ENCODE measurements around the gene CYB561D1.

The CYB561D1 gene

GRCh38 chr1:109501644-109502363 is 7.9 kb downstream of the CYB561D1 start:
- no peak for DNase-seq (ENCODE audit: low spot score)

GRCh38 chr1:109502364-109502851 is 8.5 kb downstream of the CYB561D1 start:
- no peak for DNase-seq (ENCODE audit: low spot score)

- no peak for DNase-seq (ENCODE audit: low spot score)
Observed at GRCh38 chr1:109503935-109504334, 10.0 kb downstream of the CYB561D1 start.

GRCh38 chr1:109504974-109505373 is 11.1 kb downstream of the CYB561D1 start:
- DNase-seq (ENCODE audit: low spot score) = no peak

GRCh38 chr1:109508001-109508872 is 14.3 kb downstream of the CYB561D1 start:
- no peak for DNase-seq (ENCODE audit: low spot score)

- no peak for DNase-seq (ENCODE audit: low spot score)
Observed at GRCh38 chr1:109508873-109509175, 14.9 kb downstream of the CYB561D1 start.

GRCh38 chr1:109509176-109510134 is 15.6 kb downstream of the CYB561D1 start, which contains the start of gene AMIGO1:
Gene AMIGO1 (minus strand): TSS chr1:109509727. CDS start chr1:109508912, 815 bp downstream.
- DNase-seq (ENCODE audit: low spot score) = no peak

- no peak for DNase-seq (ENCODE audit: low spot score)
Observed at GRCh38 chr1:109513110-109513710, 19.3 kb downstream of the CYB561D1 start.

GRCh38 chr1:109514846-109515245 is 21.0 kb downstream of the CYB561D1 start:
- no peak for DNase-seq (ENCODE audit: low spot score)

- no peak for DNase-seq (ENCODE audit: low spot score)
Observed at GRCh38 chr1:109516872-109517271, 23.0 kb downstream of the CYB561D1 start.

- no peak for DNase-seq (ENCODE audit: low spot score)
Observed at GRCh38 chr1:109517337-109517736, 23.4 kb downstream of the CYB561D1 start.

- no peak for DNase-seq (ENCODE audit: low spot score)
Observed at GRCh38 chr1:109521002-109521951, 27.4 kb downstream of the CYB561D1 start.

- DNase-seq (ENCODE audit: low spot score) = no peak
Observed at GRCh38 chr1:109522026-109522425, 28.1 kb downstream of the CYB561D1 start.

- DNase-seq (ENCODE audit: low spot score) = no peak
Observed at GRCh38 chr1:109523706-109524105, 29.8 kb downstream of the CYB561D1 start.

GRCh38 chr1:109527098-109527811 is 33.4 kb downstream of the CYB561D1 start:
- no peak for DNase-seq (ENCODE audit: low spot score)

GRCh38 chr1:109527846-109528695 is 34.2 kb downstream of the CYB561D1 start:
- DNase-seq (ENCODE audit: low spot score) = no peak

- no peak for DNase-seq (ENCODE audit: low spot score)
Observed at GRCh38 chr1:109528712-109529111, 34.8 kb downstream of the CYB561D1 start.

GRCh38 chr1:109529881-109530456 is 36.1 kb downstream of the CYB561D1 start:
- DNase-seq (ENCODE audit: low spot score) = no peak

All from hematopoietic multipotent progenitor cell treated with erythropoietin and hydrocortisone succinate and interleukin-3 and kit ligand, for 15 days (in vitro differentiated cells).